ENCODE results near the gene SLC25A30. TPM values are rescaled to one million over a fixed set of nuclear protein-coding genes. Genes with fewer than 3 reads are reported as not detected.
"Not testable (repeated sequence)": the region's sequence is repeated elsewhere in the genome, so short reads cannot be mapped to it uniquely, and the experiment has no call there.

Gene SLC25A30
- total and polyA plus RNA-seq, 2 donors (not counting 1 experiment from before 2014, with no cell fraction given), result 11.2 to 16.9 TPM

- no peak overlapping the region for H3K4me3 Mint-ChIP-seq
- H3K27ac ChIP-seq (ENCODE audit: low read length in 2 of 2), result no peak overlapping the region
- no peaks in the 10 kb centered on the region for H3K4me1 ChIP-seq (ENCODE audit: control insufficient read depth in 2 of 2, insufficient read depth in 2 of 2, low read length in 2 of 2)
- no peaks in the 10 kb centered on the region for H3K9me3 ChIP-seq (ENCODE audit: control extremely low read depth in 1 of 3, control insufficient read depth in 2 of 3, insufficient read depth in 1 of 3, low read length in 2 of 3)
- ATAC-seq (ENCODE audit: low read depth) (no peak), DNase-seq (no peak)
- 100% methylated on average over 3 of the region's 4 CpGs for WGBS (ENCODE audit: insufficient coverage)
- no peaks in the 10 kb centered on the region for H3K4me1 Mint-ChIP-seq
- intact Hi-C loops (cut with micrococcal nuclease), result no loop called here
- TF ChIP-seq CTCF (IDR thresholded peaks at IDR 0.05) (no peak), EZH2 (IDR thresholded peaks at IDR 0.05; ENCODE audit: borderline replicate concordance, insufficient read depth, low read depth, low read length, poor library complexity, severe bottlenecking) (no peak)
- no peaks in the 10 kb centered on the region for H3K79me2 ChIP-seq (ENCODE audit: control insufficient read depth, insufficient read depth, low read length)
- no peaks in the 10 kb centered on the region for H3K9me3 Mint-ChIP-seq (ENCODE audit: insufficient read depth)
- no peaks in the 10 kb centered on the region for H3K27me3 ChIP-seq (replicated peaks in 1 of 4; ENCODE audit: control extremely low read depth in 1 of 4, control insufficient read depth in 3 of 4, insufficient read depth in 4 of 4, low read length in 3 of 4)
- H3K9ac ChIP-seq (ENCODE audit: low read length), result no peak overlapping the region
- no peak overlapping the region for H3K4me2 ChIP-seq (replicated peaks; ENCODE audit: low read depth, low read length, poor library complexity, severe bottlenecking)
- ChIA-PET CTCF (no interaction called here), POLR2A (no interaction called here)
- no peak overlapping the region for H3K4me3 ChIP-seq (ENCODE audit: control extremely low read depth in 1 of 5, extremely low read depth in 1 of 5, insufficient read depth in 1 of 5, low read depth in 2 of 5, low read length in 4 of 5)
- H3K27ac Mint-ChIP-seq, result no peak overlapping the region
- no peaks in the 10 kb centered on the region for H4K20me1 ChIP-seq (ENCODE audit: control insufficient read depth, insufficient read depth, low read length, poor library complexity, severe bottlenecking)
- peaks cover 2 to 8% of the 10 kb centered on the region in 2 experiments for H3K36me3 ChIP-seq (replicated peaks in 1 of 2; ENCODE audit: control extremely low read depth in 1 of 2, control insufficient read depth in 1 of 2, extremely low read depth in 1 of 2, insufficient read depth in 2 of 2, low read length in 1 of 2)
- H3K27me3 Mint-ChIP-seq, result no peaks in the 10 kb centered on the region
- no peak overlapping the region for H2AFZ ChIP-seq (ENCODE audit: insufficient read depth, low read depth, low read length, poor library complexity, severe bottlenecking)
These were observed 29.5 kb downstream of the SLC25A30 start for GRCh38 chr13:45388664-45389063.

DNA sequence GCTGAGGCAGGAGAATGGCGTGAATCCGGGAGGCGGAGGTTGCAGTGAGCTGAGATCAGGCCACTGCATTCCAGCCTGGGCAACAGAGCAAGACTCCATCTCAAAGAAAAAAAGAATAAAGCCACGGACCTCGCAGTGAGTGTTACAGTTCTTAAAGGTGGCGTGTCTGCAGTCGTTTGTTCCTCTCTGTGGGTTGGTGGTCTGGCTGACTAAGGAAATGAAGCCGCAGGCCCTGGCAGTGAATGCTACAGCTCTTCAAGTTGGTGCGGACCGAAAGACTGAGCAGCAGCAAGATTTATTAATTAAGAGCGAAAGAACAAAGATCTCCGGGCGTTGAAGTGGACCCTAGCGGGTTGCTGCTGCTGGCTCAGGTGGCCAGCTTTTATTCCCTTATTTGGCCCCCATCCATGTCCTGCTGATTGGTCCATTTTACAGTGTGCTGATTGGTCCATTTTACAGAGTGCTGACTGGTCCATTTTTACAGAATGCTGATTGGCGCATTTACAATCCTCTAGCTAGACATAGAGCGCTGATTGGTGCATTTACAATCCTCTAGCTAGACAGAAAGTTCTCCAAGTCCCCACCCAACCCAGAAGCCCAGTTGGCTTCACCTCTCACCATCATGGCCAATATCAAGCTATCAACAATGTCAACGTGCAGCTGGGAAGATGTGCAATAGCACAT, 31.1 kb downstream of the SLC25A30 start:
- H3K27ac Mint-ChIP-seq; intact Hi-C loops (cut with micrococcal nuclease): not testable (repeated sequence)
- 60% methylated on average over 16 of the region's 17 CpGs for WGBS (ENCODE audit: insufficient coverage)

More for the DNA sequence above, 31.1 kb downstream of the SLC25A30 start:
- H2AFZ ChIP-seq (ENCODE audit: insufficient read depth, low read depth, low read length, poor library complexity, severe bottlenecking); ATAC-seq (ENCODE audit: low read depth); POLR2A ChIA-PET; H3K4me1 ChIP-seq (ENCODE audit: control insufficient read depth in 2 of 2, insufficient read depth in 2 of 2, low read length in 2 of 2); H3K4me1 Mint-ChIP-seq; H3K9ac ChIP-seq (ENCODE audit: low read length); H3K27ac ChIP-seq (ENCODE audit: low read length in 2 of 2); H3K4me3 ChIP-seq (ENCODE audit: control extremely low read depth in 1 of 5, extremely low read depth in 1 of 5, insufficient read depth in 1 of 5, low read depth in 2 of 5, low read length in 4 of 5); H3K9me3 ChIP-seq (ENCODE audit: control extremely low read depth in 1 of 3, control insufficient read depth in 2 of 3, insufficient read depth in 1 of 3, low read length in 2 of 3); H3K4me3 Mint-ChIP-seq; H3K4me2 ChIP-seq (replicated peaks; ENCODE audit: low read depth, low read length, poor library complexity, severe bottlenecking); H4K20me1 ChIP-seq (ENCODE audit: control insufficient read depth, insufficient read depth, low read length, poor library complexity, severe bottlenecking); H3K27me3 ChIP-seq (replicated peaks in 1 of 4; ENCODE audit: control extremely low read depth in 1 of 4, control insufficient read depth in 3 of 4, insufficient read depth in 4 of 4, low read length in 3 of 4); H3K9me3 Mint-ChIP-seq (ENCODE audit: insufficient read depth); DNase-seq; H3K79me2 ChIP-seq (ENCODE audit: control insufficient read depth, insufficient read depth, low read length); H3K27me3 Mint-ChIP-seq; H3K36me3 ChIP-seq (replicated peaks in 1 of 2; ENCODE audit: control extremely low read depth in 1 of 2, control insufficient read depth in 1 of 2, extremely low read depth in 1 of 2, insufficient read depth in 2 of 2, low read length in 1 of 2): not testable (repeated sequence)
- CTCF ChIA-PET, result interaction anchor here (1.1 kb wide), 1 partner anchor 16 kb away, joined by 3 read pairs; no protein-coding TSS in a partner anchor

Measured in B cell (primary cell).